GM21528 (cell line): ENCODE results near the gene IFT88.

Experiments
- ATAC-seq: cut with Tn5 transposase; IDR thresholded peaks from one replicate; pipeline ENCODE4 v1.9.1; 2021; ENCODE audit warnings: mild to moderate bottlenecking, moderate library complexity; ENCODE audit not compliant: unreplicated experiment, low FRiP score

The IFT88 gene

DNA sequence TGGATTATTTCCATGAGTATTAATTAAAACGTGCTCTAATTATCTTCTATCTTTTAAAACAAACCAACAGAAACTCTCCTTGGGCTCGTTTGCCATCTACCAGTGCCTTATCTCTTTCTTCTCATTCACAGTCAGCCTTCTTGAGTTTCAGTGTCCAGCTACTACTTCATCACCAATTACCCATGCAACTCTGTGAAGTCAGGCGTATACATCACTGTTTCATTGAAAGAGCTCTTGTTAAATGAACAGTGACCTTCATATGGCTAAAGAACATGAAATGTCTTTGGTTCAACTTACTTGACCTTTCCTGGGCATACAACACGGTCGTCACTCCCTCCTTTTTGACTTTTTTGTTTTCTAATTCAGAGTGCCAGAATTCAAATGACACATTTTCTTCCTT lies 5.2 kb upstream of the IFT88 start:
- ATAC-seq, result no peak

DNA sequence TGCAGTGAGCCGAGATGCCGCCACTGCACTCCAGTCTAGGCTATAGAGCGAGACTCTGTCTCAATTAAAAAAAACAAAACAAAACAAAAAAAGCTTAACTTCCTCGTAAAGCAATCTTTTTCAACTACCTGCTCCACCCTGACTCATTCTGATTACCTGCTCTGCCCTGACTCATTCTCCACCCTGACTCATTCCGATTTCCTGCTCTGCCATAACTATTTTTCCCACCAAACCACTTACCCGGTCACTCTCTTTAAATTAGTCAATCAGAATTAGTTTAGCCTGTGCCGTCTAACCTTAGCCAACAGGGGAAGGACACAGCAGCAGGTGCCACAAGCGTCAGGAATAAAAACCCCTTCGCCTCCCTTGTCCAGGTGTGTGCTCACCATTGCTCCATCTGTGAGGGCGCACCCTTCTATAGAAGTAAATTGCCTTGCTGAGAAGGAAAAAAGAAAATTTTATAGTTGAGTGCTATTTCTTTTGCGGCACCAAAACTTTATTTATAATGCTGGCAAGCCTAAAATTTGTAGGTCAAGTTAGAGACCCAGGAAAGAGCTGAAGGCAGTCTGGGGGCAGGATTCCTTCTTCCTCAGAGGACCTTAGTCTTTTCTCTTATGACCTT lies 1.7 kb upstream of the IFT88 start:
- ATAC-seq, result no peak

DNA sequence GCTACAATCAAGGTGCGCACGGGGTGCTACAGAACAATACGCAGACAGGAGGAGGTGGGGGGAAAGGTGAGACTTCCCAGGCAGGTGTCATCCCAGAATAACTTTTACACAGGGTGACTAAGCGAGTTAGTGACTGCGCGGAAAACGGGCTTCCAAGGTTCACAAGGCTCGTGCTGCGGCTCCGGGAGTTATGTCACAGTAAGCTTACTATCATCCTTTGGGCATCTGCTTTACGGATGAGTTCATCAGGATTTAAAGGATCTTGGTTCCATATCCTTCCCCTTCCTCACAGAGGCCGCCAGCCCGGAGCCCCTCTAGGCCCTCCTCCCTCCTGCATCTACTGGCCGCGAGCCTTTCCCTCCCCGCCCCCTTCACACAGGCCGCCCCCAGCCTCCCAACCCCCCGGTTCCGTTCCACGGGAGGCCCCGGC lies 474 bp upstream of the IFT88 start:
- peak; percentile 35 for ATAC-seq

DNA sequence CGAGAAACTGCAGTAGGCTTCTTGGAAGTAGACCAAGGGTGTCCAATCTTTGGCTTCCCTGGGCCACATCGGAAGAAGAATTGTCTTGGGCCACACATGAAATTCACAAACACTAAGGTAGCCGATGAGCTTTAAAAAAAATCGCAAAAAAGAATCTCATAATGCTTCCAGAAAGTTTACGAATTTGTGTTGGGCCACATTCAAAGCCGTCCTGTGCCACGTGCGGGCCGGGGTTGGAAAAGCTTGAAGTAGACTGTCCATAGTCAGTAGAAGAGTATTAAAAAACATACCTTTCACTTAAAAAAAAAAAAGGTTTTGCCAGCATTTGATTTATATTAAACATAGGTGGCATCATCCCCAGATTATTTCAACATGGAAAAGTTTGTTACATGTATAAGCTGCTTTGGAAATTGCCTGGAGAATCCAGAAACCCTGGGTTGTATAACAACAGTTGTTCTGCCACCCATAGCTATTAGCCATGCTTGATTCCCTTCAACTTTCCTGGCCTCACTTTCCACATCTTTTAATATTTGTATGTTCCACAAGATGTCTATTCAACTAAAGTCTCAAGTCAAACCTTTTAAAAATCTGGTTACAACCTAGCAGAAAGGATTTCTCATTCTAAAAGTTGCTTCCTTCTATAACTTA lies 1.0 kb downstream of the IFT88 start:
- no peak for ATAC-seq

DNA sequence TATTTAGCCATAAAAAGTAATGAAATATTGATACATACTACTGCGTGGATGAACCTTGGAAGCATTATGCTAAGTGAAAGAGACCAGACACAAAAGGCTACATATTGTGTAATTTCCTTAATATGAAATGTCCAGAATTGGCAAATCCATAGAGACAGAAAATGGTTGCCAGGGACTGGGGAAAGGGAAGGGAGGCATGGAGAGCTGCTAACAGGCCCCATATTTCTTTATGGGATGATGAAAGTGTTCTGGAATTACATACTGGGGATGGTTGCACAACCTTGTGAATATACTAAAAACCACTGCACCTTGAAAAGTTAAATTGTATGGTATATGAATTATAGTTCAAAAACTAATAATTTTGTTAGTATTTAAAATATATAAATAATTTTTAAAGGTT lies 3.6 kb downstream of the IFT88 start:
- no peak for ATAC-seq

DNA sequence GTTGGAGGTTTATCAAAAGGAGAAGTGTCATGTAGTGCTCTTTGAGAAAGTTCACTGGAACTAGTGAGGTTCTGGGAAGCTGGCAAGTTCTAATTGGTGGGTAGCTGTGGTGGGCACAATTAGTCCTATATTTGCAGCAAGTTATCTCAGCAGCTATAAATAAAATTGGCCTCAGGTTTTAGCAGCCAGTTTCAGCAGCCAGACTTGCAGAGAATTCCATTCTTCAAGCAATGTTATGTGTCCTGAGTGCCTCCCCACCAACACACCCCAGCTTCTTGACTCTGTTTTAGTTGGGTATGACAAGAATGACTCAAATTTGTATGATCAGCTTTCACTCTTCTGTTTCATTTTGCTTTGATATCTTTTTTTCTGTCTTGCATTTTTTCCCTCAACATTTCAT lies 4.7 kb downstream of the IFT88 start:
- ATAC-seq, result no peak

DNA sequence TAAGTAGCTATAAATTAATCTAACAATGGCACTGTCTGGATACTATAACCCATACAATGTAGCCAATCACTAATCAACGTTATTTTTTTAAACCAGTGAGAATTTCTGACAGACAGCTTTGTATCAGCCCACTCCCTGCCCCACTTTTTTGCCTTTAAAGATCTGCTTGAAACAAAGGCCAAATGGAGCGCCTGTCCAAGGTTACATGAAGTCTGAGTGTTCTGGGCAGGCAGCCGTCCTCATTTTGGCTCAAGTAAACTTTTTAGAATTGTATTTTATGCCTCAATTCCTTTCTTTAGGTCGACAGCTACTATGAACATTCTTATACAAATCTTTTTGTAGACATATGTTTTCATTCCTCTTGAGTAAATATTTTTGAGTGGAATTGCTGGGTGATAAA lies 6.2 kb downstream of the IFT88 start:
- ATAC-seq, result no peak

DNA sequence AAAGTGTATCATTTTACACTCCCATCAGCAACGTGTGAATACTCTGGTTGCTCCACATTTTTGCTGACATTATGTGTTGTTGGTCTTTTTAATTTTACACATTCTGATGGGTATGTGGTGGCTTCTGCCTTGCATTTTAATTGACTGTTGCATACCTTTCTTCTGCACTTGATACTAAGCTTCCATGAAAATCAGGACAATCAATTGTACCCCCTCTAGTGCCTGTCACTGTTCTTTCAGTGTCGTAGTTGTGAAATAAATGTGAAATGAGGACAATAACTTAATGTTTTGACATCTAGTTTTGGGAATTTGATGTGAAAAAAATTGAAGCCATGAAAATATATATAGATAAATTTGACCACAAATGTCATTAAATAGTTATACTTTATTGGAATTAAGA lies 6.7 kb downstream of the IFT88 start:
- ATAC-seq, result no peak

DNA sequence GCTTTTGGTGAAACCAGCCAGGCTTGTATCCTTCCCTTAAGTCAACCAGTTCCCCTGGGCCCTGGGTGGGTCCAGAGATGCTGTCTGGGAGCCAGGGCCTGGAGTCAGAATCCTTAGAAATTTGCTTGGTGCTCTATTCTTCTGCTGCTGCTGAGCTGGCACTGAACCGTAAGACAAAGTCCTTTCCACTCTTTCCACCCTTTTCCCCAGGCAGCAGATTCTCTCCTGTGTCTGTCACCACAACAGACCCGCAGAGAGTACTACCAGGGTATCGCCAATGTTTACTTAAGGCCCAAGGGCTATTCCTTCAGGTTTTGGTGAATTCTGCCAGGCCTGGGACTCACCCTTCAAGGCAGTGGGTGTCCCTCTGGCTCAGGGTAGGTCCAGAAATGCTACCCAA lies 12.2 kb downstream of the IFT88 start:
- ATAC-seq, result no peak

DNA sequence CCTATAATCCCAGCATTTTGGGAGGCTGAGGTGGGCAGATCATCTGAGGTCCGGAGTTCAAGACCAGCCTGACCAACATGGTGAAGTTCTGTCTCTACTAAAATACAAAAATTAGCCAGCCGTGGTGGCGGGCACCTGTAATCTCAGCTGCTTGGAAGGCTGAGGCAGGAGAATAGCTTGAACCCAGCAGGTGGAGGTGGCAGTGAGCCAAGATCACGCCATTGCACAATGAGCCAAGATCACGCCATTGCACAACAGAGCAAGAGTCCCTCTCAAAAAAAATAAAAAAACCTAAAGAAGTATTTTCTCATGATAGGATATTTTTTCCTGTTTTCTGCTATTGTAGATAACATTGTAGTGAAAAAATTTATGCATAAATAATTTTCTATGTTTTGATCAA lies 13.3 kb downstream of the IFT88 start:
- no peak for ATAC-seq

DNA sequence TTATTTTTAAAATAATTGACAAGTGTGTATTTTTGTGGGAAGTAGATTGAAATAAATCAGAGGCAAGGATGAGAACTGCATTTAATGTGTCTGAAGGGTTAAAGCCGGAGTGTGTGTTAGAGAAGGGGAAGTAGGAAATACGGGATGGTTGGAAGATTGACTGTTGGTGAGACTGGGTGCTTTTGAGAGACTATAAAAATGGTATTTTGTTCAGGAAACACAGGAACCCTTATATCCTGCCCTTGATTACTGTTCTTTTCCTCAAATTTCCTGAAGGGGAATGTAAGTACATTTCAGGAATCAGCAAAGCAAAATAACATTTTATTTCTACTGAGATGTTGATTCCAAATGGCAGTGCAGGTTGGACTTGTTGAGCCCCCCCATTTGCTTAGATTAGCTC lies 15.1 kb downstream of the IFT88 start:
- no peak for ATAC-seq

DNA sequence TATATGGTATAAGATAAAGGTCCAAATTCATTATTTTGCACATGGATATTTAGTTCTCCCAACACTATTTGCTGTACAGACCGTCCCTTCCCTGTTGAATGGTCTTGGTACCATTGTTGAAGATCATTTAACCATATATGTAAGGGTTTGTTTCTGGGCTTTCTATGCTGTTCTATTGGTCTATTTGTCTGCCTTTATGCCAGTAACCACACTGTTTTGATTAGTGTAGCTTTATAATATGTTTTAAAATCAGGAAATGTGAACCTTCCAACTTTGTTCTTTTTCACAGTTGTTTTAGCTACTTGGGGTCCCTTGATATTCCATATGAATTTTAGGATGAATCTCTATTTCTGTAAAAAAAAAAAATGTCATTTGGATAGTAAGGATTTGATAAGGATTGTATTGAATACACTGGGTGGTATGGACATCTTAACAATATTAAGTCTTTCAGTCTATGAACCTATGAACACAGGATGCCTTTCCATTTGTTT lies 16.9 kb downstream of the IFT88 start:
- ATAC-seq, result no peak

DNA sequence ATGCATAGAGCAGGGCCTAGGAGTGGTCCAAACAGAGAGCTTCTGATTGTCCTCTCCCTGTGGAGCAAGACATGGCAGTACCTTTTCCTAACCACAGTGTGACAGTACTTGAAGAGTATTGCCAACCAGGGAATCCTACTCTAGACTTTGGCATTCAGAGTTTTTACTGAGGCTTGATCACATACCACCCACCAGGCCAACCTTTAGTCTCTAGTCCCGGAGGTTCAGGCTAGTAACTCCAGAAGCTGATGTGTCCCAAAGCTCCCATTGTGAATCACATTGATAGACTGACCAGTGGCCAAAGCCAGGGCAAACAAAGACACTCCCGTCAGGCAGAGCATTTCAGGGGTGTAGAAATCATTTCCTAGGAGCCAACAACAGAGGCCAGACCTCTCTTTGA lies 18.4 kb downstream of the IFT88 start:
- ATAC-seq, result no peak

DNA sequence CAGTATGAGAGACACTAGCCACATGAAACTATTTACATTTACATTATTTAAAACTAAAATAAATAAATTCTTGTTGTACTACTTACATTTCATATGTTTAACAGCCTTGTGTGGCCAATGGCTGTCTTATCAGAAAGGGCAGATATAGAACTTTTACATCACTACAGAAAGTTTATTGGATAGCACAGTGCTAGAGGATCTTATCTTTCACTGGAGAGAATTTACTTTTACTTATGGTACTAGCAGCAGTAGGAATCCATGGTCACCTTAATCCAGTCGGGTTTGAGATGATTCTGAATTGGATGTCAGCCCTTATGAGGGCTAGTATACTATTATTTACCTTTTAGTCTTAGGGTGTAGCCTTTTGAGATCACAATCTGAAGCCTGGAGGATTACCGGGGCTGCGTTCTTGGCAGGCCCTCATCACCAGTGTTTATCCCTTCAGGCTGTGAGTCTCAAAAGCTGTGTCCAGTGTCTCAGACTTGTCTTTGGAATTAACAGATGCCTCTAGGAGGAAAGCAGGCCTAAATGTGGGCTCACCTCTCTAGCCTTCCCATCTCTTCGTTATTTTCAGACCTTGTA lies 21.7 kb downstream of the IFT88 start:
- ATAC-seq, result no peak

DNA sequence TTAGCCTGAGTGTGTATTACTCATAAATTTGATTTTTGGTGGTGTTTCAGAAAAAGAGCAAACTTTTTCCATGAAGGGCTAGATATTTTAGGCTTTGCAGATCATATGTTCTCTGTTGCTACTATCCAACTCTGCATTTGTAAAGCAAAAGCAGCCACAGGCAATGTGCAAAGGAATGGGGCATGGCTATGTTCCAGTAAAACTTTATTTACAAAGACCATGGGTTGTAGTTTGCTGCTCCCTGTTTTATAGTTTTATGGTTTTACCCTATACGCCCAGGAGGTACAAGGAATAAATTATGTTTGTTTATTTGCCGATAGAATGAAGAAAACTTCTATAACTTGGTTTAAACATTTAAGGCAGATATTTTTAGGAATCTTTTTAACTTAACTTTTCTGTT lies 23.6 kb downstream of the IFT88 start:
- ATAC-seq, result no peak

DNA sequence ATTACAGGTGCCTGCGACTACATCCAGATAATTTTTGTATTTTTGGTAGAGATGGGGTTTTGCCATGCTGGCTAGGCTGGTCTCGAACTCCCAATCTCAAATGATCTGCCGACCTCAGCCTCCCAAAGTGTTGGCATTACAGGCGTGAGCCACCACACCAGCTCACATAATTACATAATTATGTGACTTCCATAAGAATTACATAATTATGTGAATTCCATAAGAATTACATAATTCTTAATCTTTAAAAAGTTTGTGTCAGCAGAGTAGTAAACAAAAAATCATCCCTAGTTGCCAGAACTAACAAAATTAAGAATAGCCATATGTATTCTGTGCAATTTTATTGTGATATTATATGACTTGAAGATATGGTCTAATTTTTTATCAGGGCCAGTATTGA lies 25.6 kb downstream of the IFT88 start:
- no peak for ATAC-seq

DNA sequence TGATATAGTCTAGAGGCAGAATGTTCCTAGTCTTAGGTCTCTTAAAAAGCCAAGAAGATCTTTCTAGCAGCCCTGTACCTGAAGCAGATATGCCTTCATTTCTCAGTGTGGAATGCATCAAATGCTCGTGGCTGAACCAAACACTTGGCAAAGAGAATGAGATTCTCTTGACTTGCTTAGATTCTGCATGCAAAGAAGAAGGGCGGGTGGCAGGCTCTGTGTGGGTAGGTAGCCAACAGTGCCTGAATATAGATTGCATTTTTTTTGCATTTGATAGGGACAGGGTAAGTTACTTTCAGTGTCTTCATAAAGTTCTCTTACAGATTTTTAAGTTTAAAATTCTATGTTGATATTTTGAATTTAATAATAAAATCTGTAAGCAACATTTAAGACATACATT lies 27.3 kb downstream of the IFT88 start:
- ATAC-seq, result no peak

DNA sequence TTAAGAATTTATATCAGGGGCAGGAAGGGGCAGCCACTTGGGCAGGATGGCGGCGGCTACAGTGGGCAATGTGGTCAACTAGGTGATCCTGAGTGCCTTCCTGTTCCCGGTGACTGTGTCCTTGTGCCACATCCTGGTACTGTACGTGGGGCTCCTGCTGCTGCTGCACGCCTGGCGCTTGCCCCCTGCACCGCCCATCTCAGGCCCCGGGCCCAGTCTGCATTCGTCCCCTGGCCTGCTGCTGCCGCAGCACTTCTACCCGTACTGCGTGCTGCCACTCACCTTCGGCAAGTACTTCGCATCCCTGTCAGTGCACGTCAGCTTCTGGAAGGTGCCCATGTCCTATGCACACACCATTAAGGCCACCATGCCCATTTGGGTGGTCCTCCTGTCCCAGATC lies 40.1 kb downstream of the IFT88 start:
- ATAC-seq, result no peak

DNA sequence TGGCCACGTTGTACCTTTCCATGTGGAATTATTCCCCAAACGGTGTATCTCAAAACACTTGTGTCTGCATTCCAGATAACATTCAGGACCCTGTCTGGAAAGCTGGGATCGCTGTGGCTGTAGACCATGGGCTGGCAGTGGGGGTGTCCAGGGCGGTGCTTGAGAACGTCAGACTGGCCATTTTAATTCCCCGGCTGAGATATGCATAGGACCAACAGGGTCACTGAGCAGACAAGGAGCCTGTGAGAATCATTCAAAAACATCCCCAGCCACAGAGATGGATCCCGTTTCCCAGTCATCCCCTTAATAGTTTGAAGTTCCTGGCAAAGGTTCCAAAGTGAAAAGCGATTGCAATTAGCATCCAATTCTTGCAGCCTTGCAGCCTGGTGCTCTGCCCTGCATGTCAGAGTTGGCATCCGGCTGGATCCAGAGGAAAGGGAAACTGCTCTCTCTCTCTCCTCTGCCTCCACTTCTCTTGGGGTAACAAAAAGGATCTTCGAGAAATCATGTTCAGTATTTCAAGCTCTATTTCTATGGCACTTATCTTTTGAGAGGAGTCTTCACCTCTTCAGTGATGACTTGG lies 41.6 kb downstream of the IFT88 start:
- ATAC-seq, result no peak

DNA sequence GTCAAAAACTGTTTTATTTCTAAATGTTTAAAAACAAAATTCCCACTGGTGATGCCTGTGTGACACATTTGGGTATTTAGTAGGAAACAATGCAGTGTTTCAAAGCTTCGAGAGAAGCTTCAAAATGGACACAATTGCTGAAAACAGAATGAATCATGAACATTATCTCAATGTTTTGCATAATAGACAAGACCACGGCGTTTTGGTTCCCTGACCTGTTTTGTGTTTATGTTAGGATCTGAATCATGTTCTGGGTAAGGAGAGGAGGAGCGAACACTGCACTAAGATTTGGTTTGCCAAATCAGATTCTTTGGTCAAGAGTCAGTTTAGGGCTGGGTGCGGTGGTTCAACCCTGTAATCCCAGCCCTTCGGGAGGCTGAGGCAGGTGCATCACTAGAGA lies 42.2 kb downstream of the IFT88 start:
- no peak for ATAC-seq

DNA sequence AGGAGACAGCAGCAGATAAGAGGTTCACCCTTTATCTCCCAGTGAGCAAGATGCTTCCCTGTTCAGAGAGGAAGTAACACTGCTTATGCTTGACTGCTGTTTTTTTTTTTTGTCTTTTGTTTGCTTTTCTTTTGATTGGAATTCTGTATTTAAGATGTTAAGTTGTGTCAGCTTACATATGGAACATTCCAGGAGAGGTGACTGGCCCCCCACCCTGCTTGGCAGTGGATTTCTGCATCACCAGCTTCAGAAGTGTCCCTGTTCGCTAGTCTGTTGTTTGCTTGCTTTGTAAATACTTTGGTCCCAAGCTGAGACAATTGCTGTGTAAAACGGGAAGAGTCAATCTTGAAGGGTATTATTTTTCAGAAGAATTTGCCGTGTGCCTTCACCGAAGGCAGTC lies 43.0 kb downstream of the IFT88 start:
- ATAC-seq, result no peak
